Sciatic nerve (tissue), 2 donors: ENCODE measurements around the gene NDUFA3. TPM values are rescaled to one million over a fixed set of nuclear protein-coding genes. Genes with fewer than 3 reads are reported as not detected.

ENCODE experiments used
- ATAC-seq: fragments of 200-7000 bp; cut with Tn5 transposase; one replicate; pipeline ENCODE4 v1.9.1; 2020; ENCODE audit warnings: mild to moderate bottlenecking, moderate library complexity
- DNase-seq: peaks from one replicate; pipeline ENCODE4 v3.0.0-alpha.2; 2020; ENCODE audit warnings: low spot score
- intact Hi-C: fragments of 100-400 bp; cut with DNase I; formaldehyde crosslinking; loops from one replicate; pipeline ENCODE4 v1.14.2; 2022
- total RNA-seq: library from RNA; stranded (reverse); fragmentation: NEBNext Ultra II Directional; extraction: Animal tissue kit (Norgen Biotek cat#: 25700); gene quantifications from one replicate; pipeline ENCODE4 v1.2.1, GENCODE V29; 2021
- donor health status: DM: no; HTN: no; CAD: no.
- donor health status: DM: no; HTN: no; CAD: no.

Gene NDUFA3
- total RNA-seq, 1 donor from 2014 or later: 80.5 TPM

- intact Hi-C loops: no loop called here
- ATAC-seq (no peak), DNase-seq (no peak)
Measured at GRCh38 chr19:54136086-54136863, 33.6 kb downstream of the NDUFA3 start.

GRCh38 chr19:54136864-54137698 lies 34.4 kb downstream of the NDUFA3 start:
- peak; percentile 99 for DNase-seq
- peak; percentile 97 for ATAC-seq
- intact Hi-C loops: no loop called here

- intact Hi-C loops: no loop called here
- ATAC-seq (no peak), DNase-seq (peak; percentile 71)
Measured at GRCh38 chr19:54137699-54138488, 35.2 kb downstream of the NDUFA3 start, which contains the start of gene CNOT3. TSS of gene CNOT3 (plus strand) at chr19:54137762. CDS start at chr19:54142979, 5,217 bp downstream.

DNA sequence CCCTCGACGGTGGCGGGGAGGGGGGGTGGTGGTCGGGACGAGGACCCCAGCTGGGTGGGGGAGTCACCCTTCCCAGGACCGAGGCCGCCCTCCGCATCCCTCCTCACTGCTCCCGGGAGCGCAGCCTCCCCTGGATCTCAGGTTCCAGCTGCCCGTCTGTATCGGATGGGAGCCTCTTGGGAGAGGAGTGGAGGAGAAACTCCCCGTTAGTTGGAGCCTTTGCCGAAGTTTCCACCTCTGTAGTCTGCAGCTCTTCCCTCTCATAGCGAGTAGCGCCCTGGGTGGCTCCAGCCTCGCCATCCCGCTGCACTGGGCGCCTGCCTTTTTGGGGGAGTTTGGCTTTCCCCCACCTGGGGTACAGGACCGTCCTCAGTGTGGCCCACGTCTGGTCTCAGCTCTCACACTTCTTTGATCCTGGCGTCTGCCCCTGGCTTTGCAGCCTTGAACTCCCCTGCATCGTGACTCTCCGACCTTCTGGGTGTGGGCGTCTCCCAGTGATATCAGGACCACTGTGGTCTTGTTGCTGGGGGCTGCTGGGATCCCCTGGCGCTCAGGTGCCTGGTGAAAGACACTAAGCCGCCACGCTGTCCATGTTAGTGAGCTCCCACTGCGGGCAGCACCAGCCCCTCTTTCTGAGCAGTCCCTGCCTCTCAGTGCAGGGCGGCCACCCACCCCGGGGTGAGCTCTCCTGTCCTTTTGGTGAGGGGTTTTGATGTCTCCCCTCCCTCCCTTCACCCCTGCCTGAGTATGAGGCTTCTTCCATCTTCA lies 36.0 kb downstream of the NDUFA3 start:
- DNase-seq: peak; percentile 62
- intact Hi-C loops: no loop called here
- no peak for ATAC-seq

DNA sequence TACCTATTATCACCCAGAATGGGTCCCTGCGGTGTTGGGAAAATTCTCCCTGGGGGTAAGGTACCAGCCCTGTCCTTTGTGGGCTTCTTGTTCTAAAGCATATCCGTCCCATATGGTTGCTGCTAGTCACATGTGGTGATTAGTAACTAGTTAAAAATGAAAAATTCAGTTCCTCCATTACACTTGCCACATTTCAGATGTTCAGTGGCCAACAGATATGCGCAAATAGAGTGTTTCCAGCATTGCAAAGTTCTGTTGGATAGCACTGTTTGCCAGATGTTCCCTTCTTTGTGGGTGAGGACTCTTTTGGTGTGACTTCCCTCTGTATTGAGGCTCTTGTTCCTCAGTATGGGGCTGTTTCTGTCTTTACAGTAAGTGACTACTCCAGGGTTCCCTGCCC lies 38.7 kb downstream of the NDUFA3 start:
- DNase-seq (no peak), ATAC-seq (no peak)
- intact Hi-C loops: no loop called here

DNA sequence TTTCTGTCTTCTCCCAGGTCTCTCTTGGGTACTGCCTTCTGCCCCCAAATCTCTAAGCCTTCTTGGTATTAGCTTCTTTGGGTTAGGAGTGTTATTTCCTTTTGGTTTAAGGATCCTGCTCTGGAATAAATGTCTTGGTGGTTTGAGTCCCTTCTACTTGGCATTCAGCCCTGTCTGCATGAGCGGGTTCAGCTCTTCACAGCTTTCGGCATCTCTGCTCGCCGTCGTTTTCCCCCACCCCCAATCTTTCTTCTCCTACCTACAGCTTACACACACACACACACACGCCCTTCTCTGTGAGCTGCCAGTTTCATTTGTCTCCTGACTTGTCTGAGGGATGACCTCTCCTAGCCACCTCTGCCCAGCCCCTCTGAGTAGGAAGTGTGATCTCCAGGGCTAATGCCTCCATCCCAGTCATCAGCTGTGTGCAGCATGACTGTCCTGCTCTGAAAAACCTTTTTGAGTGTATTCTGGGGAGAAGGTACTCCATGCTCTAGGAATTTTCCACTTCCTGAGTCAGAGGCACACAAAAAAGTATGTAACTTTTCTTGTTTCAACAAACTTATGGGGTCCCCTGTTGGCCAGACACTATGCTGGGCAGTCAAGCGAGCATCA lies 39.6 kb downstream of the NDUFA3 start:
- intact Hi-C loops: no loop called here
- ATAC-seq (no peak), DNase-seq (no peak)

DNA sequence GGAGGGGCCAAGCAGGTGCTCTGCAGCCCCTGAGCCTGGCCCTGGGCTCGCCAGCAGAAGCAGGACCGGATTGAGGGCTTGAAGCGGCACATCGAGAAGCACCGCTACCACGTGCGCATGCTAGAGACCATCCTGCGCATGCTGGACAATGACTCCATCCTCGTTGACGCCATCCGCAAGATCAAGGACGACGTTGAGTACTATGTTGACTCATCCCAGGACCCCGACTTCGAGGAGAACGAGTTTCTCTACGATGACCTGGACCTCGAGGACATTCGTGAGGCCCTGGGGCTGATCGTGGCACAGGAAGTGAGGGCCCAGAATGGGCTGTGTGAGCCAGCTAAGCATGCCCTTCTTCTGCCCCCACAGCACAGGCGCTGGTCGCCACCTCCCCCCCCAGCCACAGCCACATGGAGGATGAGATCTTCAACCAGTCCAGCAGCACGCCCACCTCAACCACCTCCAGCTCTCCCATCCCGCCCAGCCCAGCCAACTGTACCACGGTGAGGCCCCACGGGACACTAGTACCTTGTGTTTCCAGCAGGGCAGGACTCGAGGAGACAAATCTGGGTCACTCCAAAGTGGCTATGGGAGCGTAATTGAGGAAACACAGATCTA lies 43.0 kb downstream of the NDUFA3 start:
- DNase-seq: no peak
- intact Hi-C loops: no loop called here
- ATAC-seq: no peak

DNA sequence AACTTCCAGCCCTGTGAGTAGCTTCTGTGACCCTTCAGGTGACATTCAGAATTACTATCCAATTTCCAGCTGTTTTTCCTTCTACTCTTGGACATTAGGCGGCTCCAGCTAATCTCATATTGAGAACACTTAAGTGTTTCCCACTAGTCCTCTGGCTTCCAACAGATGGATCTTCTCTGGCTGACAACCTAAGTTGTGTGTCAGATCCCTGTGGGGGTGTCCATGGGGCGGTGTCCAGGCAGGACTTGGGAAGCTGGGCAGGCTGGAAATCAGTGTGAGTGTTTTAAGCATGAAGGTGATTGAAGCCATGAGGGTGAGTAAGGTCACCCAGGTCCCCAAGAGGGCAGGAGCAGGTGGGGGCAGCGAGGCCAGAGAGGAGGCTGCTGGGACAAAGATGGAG lies 45.0 kb downstream of the NDUFA3 start:
- ATAC-seq (no peak), DNase-seq (no peak)
- intact Hi-C loops: no loop called here

GRCh38 chr19:54148158-54148557 lies 45.5 kb downstream of the NDUFA3 start:
- ATAC-seq: no peak
- intact Hi-C loops: no loop called here
- no peak for DNase-seq

DNA sequence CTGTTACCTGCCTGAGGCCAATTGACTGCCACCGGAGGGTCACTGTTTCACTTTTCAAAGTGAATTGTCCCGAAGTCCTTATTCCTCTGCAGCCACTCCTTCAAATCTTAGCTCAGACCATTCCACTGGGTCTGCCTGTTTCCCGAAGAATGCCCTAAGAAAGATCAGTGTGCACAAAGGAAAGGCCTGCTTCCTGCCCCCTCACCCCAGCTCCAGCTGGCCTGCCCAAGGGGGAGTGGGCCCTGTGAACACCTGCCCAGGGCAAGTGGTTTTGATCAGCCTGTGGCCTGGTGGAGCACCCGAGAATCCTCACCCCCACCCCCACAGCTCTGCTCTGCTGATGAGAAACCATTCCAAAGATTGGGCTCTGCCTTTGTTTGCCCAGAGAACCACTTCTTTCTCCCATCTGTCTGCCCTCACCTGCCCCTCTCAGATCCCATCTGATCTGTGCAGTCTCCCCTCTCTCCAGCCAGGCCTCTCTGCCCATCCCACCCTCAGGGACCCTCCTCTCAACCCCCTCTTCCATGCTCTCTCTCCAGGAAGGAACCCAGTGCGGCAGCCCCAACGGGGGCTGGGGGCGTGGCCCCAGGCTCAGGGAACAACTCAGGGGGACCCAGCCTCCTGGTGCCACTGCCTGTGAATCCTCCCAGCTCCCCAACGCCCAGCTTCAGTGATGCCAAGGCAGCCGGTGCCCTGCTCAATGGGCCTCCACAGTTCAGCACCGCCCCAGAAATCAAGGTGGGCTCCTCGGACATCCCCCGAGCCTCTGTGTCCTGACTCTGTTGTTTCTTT lies 46.6 kb downstream of the NDUFA3 start:
- DNase-seq (no peak), ATAC-seq (no peak)
- intact Hi-C loops: no loop called here

DNA sequence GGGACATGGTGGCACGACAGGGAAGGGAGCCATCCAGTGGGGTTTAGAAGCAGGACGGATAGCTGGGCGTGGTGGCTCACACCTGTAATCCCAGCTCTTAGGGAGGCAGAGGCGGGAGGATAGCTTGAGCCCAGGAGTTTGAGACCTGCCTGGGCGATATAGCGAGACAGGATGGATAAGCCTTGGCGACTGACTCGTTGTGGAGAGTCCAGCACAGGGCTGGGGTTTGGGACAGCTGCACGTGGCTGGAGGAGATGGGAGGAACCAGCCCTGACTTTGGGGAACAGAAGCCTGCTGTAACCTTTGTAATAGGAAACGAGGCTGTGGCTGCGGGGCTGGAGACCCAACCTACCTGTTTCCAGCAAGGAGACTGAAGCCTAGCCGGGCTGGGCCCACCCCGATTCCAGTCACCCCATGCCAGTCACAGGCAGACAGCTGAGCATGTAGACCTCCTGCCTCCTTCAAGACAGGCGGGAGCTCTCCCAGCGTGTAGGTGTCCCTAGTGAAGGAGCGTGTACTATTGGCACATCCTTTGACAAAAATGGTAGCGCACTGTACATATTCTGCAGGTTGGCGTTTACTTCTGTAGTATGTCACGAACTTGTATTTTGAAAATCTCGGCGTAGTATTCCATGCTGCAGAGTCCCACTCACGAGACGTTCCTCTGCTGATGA lies 48.8 kb downstream of the NDUFA3 start:
- no peak for DNase-seq
- intact Hi-C loops: no loop called here
- no peak for ATAC-seq

- DNase-seq: no peak
- ATAC-seq: no peak
- intact Hi-C loops: no loop called here
Measured at GRCh38 chr19:54152267-54152666, 49.6 kb downstream of the NDUFA3 start.

DNA sequence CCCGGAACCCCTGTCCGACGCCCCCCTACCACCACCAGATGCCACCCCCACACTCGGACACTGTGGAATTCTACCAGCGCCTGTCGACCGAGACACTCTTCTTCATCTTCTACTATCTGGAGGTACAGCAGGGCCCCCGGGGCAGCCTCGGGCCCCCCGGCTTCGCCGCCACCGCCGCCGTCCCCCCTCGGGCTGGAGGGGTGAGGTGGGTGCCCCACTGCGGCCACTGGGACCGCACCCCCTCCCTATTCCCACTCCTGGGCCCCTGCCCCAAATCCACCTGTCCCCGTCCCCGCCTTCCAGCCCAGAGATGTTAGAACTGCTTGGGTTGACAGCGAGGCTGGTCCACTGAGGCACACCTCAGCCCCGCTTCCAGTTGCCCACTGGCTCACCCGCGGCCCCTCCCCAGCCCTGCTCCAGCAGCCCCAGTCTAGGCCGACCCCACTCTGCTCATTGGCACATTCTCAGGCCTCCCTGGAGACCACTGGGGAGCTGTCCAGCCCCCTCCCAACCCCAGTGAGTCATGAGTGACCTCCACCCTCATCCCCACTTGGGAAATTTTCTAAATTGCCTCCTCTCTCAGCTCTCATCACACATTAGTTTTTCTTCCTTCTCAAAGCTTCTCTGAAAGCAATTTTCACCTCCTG lies 50.3 kb downstream of the NDUFA3 start:
- DNase-seq (no peak), ATAC-seq (peak; percentile 22)
- intact Hi-C loops: no loop called here

DNA sequence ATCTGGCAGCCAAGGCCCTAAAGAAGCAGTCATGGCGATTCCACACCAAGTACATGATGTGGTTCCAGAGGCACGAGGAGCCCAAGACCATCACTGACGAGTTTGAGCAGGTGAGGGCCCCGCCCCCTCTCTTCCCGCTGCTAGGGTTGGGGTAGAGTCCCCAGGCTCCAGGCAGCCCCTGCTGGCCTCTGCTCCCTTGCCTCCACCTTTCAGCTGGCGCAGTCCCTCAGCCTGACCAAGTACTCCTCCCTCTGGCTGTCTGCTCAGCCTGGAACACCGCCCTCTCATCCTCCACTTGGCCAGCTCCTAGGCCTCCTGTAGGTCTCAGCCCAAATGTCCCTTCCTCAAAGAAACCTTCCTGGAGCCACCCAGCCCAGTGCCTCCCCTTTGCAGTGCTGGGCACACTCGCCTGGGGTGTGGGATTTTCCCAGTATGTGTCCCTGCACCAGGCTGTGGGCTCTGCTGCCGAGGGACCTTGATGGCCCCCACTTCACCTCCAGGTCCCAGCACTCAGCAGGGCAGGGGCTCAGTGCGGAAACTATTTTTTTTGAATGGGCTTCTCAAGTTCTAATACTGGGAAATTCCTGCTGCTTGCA lies 51.2 kb downstream of the NDUFA3 start:
- ATAC-seq (no peak), DNase-seq (no peak)

GRCh38 chr19:54154603-54155345 lies 52.1 kb downstream of the NDUFA3 start:
- DNase-seq (no peak), ATAC-seq (no peak)
- intact Hi-C loops: no loop called here

More for the DNA sequence above, 51.2 kb downstream of the NDUFA3 start:
- intact Hi-C loops: no loop called here
